SK-N-SH (cell line): ENCODE data around the gene CD274. TPM values are rescaled to one million over a fixed set of nuclear protein-coding genes. Genes with fewer than 3 reads are reported as not detected.
"Not testable (repeated sequence)": the region's sequence is repeated elsewhere in the genome, so short reads cannot be mapped to it uniquely, and the experiment has no call there.

ENCODE experiments used
- CTCF ChIA-PET: fragments of 300-600, 350-600 bp; formaldehyde crosslinking; extraction: SDS; loops from one replicate; lab custom pipeline; 2021; lab: Yijun Ruan, JAX
- POLR2A ChIA-PET: fragments of 350-600 bp; sonication (Branson Sonifier 250); formaldehyde crosslinking; extraction: SDS; loops from one replicate; lab custom pipeline; 2020; ENCODE audit warnings: antibody characterized with exemption, inconsistent platforms; lab: Yijun Ruan, JAX
- DNase-seq: peaks from one replicate; pipeline ENCODE4 v3.0.0; 2012
- H2AFZ ChIP-seq: fragments of 200-600 bp; sonication (generic); 2 replicates; pipeline ENCODE4 v1.8.1; 2016; ENCODE audit warnings: antibody characterized with exemption, mild to moderate bottlenecking, low read depth
- H3F3A ChIP-seq: fragments of 200-600 bp; sonication (generic); replicated peaks from 2 replicates; pipeline ENCODE3; 2016; ENCODE audit warnings: antibody characterized with exemption, mild to moderate bottlenecking; ENCODE audit not compliant: insufficient read depth
- H3K27ac ChIP-seq, 2 experiments: fragments of 200-500 bp in 1 of 2; fragments of 200-600 bp in 1 of 2; sonication (Bioruptor generic) in 1 of 2; sonication (generic), shearing (Covaris generic) in 1 of 2; 2 replicates each; pipeline versions ENCODE4 v1.5.1 to v1.6.1; 2014 to 2016; ENCODE audit warnings: low read depth in 2 of 2, inconsistent platforms in 1 of 2, low read length in 1 of 2, mild to moderate bottlenecking in 1 of 2, mixed read lengths in 1 of 2
- H3K27me3 ChIP-seq: fragments of 200-600 bp; sonication (generic), shearing (Covaris generic); 2 replicates; pipeline ENCODE4 v1.6.1; 2016; ENCODE audit warnings: mixed run types; ENCODE audit not compliant: insufficient read depth
- H3K36me3 ChIP-seq, 2 experiments: fragments of 200-500 bp in 1 of 2; fragments of 200-600 bp in 1 of 2; sonication (Bioruptor generic) in 1 of 2; sonication (generic) in 1 of 2; replicated peaks in 1 of 2; 2 replicates each; pipeline versions ENCODE3 to v1.5.1; 2014 to 2016; ENCODE audit warnings: low read length in 1 of 2, mild to moderate bottlenecking in 1 of 2; ENCODE audit not compliant: insufficient read depth in 2 of 2, control insufficient read depth in 1 of 2
- H3K4me1 ChIP-seq, 2 experiments: fragments of 200-500 bp in 1 of 2; fragments of 200-600 bp in 1 of 2; sonication (Bioruptor generic) in 1 of 2; sonication (generic), shearing (Covaris generic) in 1 of 2; 2 replicates each; pipeline versions ENCODE4 v1.5.1 to v1.6.1; 2014 to 2016; ENCODE audit warnings: low read depth in 1 of 2, low read length in 1 of 2, mixed run types in 1 of 2; ENCODE audit not compliant: insufficient read depth in 2 of 2, control insufficient read depth in 1 of 2
- H3K4me2 ChIP-seq: fragments of 200-600 bp; sonication (generic), shearing (Covaris generic); 2 replicates; pipeline ENCODE4 v1.6.1; 2017; ENCODE audit warnings: mixed run types
- H3K4me3 ChIP-seq, 2 experiments: fragments of 200-500 bp in 1 of 2; fragments of 200-600 bp in 1 of 2; sonication (Bioruptor generic) in 1 of 2; sonication (generic), shearing (Covaris generic) in 1 of 2; 2 replicates each; pipeline versions ENCODE4 v1.5.1 to v1.8.1; 2014 to 2016; ENCODE audit warnings: low read depth in 2 of 2, inconsistent platforms in 1 of 2, low read length in 1 of 2, mild to moderate bottlenecking in 1 of 2, mixed read lengths in 1 of 2, moderate library complexity in 1 of 2
- H3K79me2 ChIP-seq: fragments of 200-600 bp; sonication (generic); 2 replicates; pipeline ENCODE4 v1.8.1; 2017; ENCODE audit warnings: mild to moderate bottlenecking; ENCODE audit not compliant: insufficient read depth
- H3K9ac ChIP-seq: fragments of 200-600 bp; sonication (generic); 2 replicates; pipeline ENCODE4 v1.6.1; 2017; ENCODE audit warnings: mixed run types
- H3K9me2 ChIP-seq: fragments of 200-600 bp; sonication (generic); 2 replicates; pipeline ENCODE4 v1.6.1; 2017; ENCODE audit warnings: mixed run types
- H3K9me3 ChIP-seq: fragments of 200-600 bp; sonication (generic); 2 replicates; pipeline ENCODE4 v1.6.1; 2017; ENCODE audit warnings: mixed run types, mild to moderate bottlenecking, moderate library complexity
- H4K20me1 ChIP-seq: fragments of 200-600 bp; sonication (generic); 2 replicates; pipeline ENCODE4 v1.6.1; 2017; ENCODE audit warnings: mild to moderate bottlenecking, mixed run types; ENCODE audit not compliant: insufficient read depth
- EZH2phosphoT487 ChIP-seq: fragments of 200-600 bp; sonication (generic); IDR thresholded peaks from 2 replicates; pipeline ENCODE4 v1.6.1; 2017; ENCODE audit warnings: low read depth, mixed run types, mild to moderate bottlenecking, antibody characterized with exemption, moderate library complexity, borderline replicate concordance
- FOSL2 ChIP-seq: IDR thresholded peaks from 2 replicates; pipeline ENCODE4 v1.4.0; 2012; ENCODE audit warnings: low read depth, mild to moderate bottlenecking, moderate library complexity, borderline replicate concordance
- GATA2 ChIP-seq: sonication (generic); formaldehyde crosslinking; IDR thresholded peaks from 2 replicates; pipeline ENCODE4 v1.5.0; 2020; ENCODE audit warnings: mild to moderate bottlenecking, missing genetic modification reagents
- MAX ChIP-seq: IDR thresholded peaks from 2 replicates; pipeline ENCODE4 v1.4.0; 2012; ENCODE audit warnings: low read depth
- REST ChIP-seq: IDR thresholded peaks from 2 replicates; pipeline ENCODE4 v1.6.1; 2012; ENCODE audit warnings: mild to moderate bottlenecking, low read depth, low read length, moderate library complexity
- RFX5 ChIP-seq: IDR thresholded peaks from 2 replicates; pipeline ENCODE4 v1.6.1; 2012; ENCODE audit warnings: mild to moderate bottlenecking, improper control_type of control experiment, low read length
- TAF1 ChIP-seq: IDR thresholded peaks from 2 replicates; pipeline ENCODE4 v1.6.1; 2012; ENCODE audit warnings: low read depth, mild to moderate bottlenecking, low read length, moderate library complexity, borderline replicate concordance
- USF2 ChIP-seq: fragments of 150-350 bp; IDR thresholded peaks from 2 replicates; pipeline ENCODE4 v1.6.1; 2017; ENCODE audit warnings: antibody characterized with exemption, low read length, low read depth, borderline replicate concordance
- WGBS: methylation state at CpG from one replicate; pipeline ENCODE4 v1.1.6; 2017; ENCODE audit warnings: low lambda C conversion rate; 5-methylcytosine and 5-hydroxymethylcytosine counted together
- polyA plus RNA-seq, 3 experiments: library from polyadenylated mRNA; depleted of rRNA; stranded (reverse); fragments of >200 nt; gene quantifications; 2 replicates each; pipeline ENCODE4 v1.2.3, GENCODE V29; 2012

CD274 gene
- polyA plus RNA-seq, 1 of the 3 experiments (the other 2 are of a cell fraction): 25.8 TPM

GRCh38 chr9:5470816-5471215 is 20.5 kb downstream of the CD274 start:
- Histone ChIP-seq H4K20me1 (no peaks in the 10 kb centered on the region), H3K4me1 (no peaks in the 10 kb centered on the region; a peak in 2 of 4 replicates), H3K27me3 (no peaks in the 10 kb centered on the region), H3K4me2 (no peak overlapping the region), H3K79me2 (no peaks in the 10 kb centered on the region), H2AFZ (no peak overlapping the region), H3F3A (peaks cover 40% of the 10 kb centered on the region), H3K4me3 (no peak overlapping the region), H3K9me3 (no peaks in the 10 kb centered on the region)
- POLR2A ChIA-PET: no interaction called here
- 92% methylated on average over 3 of the region's 3 CpGs for WGBS
- CTCF ChIA-PET: interaction anchor here (0.7 kb wide), 1 partner anchor 18 kb away, joined by 3 read pairs; no protein-coding TSS in a partner anchor
- DNase-seq: no peak
- no peak for TF ChIP-seq EZH2phosphoT487
- TF ChIP-seq GATA2 (CRISPR knock-in tag): no peak
- TF ChIP-seq RFX5: no peak
- TF ChIP-seq MAX: no peak
- no peak for TF ChIP-seq USF2
- TF ChIP-seq FOSL2: no peak
- no peak for TF ChIP-seq TAF1
- TF ChIP-seq REST: no peak
- TF ChIP-seq, all 33 proteins: peak for 0
- no peak overlapping the region for H3K9ac ChIP-seq
- peaks cover 14 to 33% of the 10 kb centered on the region in 2 experiments for H3K36me3 ChIP-seq
- H3K9me2 ChIP-seq: no peaks in the 10 kb centered on the region
- H3K27ac ChIP-seq: no peak overlapping the region

- H3K4me2 ChIP-seq, DNase-seq, H2AFZ ChIP-seq, H3K9me2 ChIP-seq, H3K79me2 ChIP-seq, CTCF ChIA-PET, POLR2A ChIA-PET, H3K4me1 ChIP-seq, H4K20me1 ChIP-seq, H3K27me3 ChIP-seq, H3K27ac ChIP-seq, H3K36me3 ChIP-seq, H3K9me3 ChIP-seq, H3K4me3 ChIP-seq, H3F3A ChIP-seq, H3K9ac ChIP-seq: not testable (repeated sequence)
- WGBS: 72% methylated on average over 2 of the region's 2 CpGs
Measured at GRCh38 chr9:5475611-5476010, 25.3 kb downstream of the CD274 start.
